Stimulated activated naive CD4-positive, alpha-beta T cell treated with Interleukin-2 at 50 U/mL for 16 hours (primary cell): ENCODE measurements around the gene UNCX.
"Not testable (repeated sequence)": the region's sequence is repeated elsewhere in the genome, so short reads cannot be mapped to it uniquely, and the experiment has no call there.

Source experiments
- DNase-seq: peaks from one replicate; lab custom pipeline; 2025; lab: John Stamatoyannopoulos, UW

Gene UNCX

DNA sequence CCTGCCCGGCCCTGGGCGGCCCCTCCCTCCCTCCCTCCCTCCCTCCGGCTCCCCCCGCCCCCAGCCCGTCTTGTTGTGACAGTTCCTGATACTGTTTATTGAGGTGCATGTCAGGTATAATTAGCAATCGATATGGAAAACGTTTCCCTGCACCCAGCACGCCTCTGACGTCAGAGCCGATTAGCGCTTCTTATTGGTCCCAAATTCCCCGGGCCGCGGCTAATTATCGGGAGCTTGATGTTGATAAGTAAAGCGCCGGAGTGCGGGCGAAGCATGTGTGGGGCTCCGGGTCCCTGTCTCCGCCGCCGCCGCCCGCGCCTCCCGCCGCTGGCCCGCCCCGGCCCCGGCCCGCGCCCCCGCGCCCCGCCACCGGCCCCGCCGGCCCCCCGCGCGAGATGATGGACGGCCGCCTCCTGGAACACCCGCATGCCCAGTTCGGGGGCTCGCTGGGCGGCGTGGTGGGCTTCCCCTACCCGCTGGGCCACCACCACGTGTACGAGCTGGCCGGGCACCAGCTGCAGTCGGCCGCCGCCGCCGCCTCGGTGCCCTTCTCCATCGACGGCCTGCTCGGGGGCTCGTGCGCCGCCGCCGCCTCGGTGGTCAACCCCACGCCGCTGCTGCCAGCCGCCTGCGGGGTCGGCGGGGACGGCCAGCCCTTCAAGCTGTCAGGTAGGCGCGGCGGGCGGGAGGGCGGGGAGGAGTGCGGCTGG is at the start of gene UNCX:
Gene UNCX (plus strand): TSS at position 250 of the 710 bp plus-strand sequence. CDS start 146 bp downstream, at position 396.
- DNase-seq: no peak

GRCh38 chr7:1187127-1187526 is 45.5 kb upstream of the UNCX start:
- no peak for DNase-seq

GRCh38 chr7:1188720-1189294 is 43.9 kb upstream of the UNCX start:
- no peak for DNase-seq

DNA sequence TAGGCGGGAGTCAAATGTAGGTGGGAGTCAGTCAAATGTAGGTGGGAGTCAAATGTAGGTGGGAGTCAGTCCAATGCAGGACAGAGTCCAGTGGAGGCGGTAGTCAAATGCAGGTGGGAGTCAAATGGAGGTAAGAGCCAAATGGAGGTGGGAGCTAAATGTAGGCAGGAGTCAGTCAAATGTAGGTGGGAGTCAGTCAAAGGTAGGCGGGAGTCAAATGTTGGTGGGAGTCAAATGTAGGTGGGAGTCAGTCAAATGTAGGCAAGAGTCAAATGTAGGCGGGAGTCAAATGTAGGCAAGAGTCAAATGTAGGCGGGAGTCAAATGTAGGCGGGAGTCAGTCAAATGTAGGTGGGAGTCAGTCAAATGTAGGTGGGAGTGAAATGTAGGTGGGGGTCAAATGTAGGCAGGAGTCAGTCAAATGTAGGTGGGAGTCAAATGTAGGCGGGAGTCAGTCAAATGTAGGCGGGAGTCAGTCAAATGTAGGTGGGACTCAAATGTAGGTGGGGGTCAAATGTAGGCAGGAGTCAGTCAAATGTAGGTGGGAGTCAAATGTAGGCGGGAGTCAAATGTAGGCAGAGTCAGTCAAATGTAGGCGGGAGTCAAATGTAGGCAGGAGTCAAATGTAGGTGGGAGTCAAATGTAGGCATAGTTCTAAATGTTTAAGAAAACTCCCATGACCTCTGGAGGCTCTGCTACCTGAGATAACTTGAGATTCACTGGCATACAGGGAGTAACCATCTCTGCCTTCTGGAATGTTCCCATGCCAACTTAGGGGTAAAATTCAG is 42.5 kb upstream of the UNCX start:
- DNase-seq: no peak

DNA sequence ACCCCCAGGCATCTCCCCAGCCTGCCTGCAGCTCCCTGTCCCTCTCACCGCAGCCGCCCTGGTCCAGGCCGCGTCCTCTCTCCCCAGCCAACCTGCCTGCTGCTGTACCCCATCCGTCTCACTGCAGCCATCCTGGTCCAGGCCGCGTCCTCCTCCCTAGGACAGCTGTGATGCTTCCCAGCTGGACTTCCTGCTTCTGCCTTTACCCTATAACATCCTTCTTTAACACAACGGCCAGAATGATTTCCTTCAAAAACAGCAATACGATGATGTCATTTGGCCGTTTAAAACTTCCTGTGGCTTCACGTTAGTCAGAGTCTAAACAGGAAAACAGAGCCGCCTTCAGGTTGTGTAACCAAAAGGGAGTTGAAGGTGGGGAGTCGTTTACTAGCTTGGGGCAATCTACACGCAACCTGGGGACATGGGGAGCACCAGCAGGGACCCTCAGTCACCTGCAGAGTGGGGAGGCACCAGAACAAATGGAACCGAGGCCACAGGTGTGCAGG is 40.4 kb upstream of the UNCX start:
- no peak for DNase-seq

- DNase-seq: no peak
These were observed 38.9 kb upstream of the UNCX start for GRCh38 chr7:1193593-1194424.

- DNase-seq: not testable (repeated sequence)
These were observed 36.2 kb upstream of the UNCX start for GRCh38 chr7:1196441-1196840.

GRCh38 chr7:1196950-1197349 is 35.7 kb upstream of the UNCX start:
- no peak for DNase-seq

DNA sequence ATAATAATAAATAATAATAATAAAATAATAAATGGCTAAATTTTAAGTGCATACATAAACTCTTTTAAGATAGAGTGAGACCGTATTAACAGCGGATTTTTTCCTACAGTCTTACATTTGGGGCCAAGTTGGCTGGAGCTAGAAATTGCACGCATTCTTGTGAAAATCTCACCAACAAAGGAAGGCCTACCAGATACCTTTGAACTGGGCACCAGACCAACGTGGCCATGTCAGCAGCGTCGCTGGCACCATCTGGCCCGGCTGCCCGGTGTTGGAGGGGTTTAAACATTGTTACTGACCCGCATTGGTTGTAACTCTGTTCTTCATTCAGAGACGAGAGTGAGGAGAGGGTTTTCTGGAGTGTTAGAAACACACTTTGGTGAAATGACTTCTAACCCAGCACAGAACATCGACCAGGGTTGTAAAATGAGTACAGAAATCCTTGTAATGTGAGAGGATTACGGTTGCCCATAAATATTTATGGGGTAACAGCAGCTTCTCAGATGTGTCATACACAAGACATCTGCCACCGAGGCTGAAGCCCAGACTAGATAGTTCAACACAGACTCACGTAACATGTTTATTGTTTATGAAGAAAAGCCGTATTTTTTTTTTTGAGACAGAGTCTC is 34.6 kb upstream of the UNCX start:
- no peak for DNase-seq

GRCh38 chr7:1200045-1200444 is 32.6 kb upstream of the UNCX start:
- no peak for DNase-seq

GRCh38 chr7:1201916-1202315 is 30.8 kb upstream of the UNCX start:
- DNase-seq: no peak

GRCh38 chr7:1202914-1203313 is 29.8 kb upstream of the UNCX start:
- DNase-seq: not testable (repeated sequence)

- DNase-seq: no peak
These were observed 28.1 kb upstream of the UNCX start for GRCh38 chr7:1204460-1205140.

- DNase-seq: not testable (repeated sequence)
These were observed 26.9 kb upstream of the UNCX start for GRCh38 chr7:1205742-1206141.

DNA sequence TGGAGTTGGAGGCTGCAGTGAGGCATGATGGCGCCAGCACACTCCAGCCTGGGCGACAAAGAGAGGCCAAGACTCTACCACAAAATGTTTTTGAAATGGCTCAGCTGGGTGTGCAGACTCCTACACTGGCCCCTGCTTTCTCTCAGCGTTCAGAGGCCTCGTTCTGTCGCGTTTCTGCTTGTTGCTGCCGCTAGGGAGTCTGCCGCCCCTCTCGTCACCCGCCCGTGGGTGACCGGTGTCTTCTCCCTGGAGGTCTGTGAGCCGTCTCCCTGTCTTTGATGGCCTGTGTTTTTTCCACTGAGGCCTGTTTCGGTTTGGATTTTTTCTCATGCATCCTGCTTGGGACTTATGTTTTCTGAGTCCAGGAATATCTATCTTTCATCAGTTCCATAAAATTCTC is 23.6 kb upstream of the UNCX start:
- DNase-seq: no peak

DNA sequence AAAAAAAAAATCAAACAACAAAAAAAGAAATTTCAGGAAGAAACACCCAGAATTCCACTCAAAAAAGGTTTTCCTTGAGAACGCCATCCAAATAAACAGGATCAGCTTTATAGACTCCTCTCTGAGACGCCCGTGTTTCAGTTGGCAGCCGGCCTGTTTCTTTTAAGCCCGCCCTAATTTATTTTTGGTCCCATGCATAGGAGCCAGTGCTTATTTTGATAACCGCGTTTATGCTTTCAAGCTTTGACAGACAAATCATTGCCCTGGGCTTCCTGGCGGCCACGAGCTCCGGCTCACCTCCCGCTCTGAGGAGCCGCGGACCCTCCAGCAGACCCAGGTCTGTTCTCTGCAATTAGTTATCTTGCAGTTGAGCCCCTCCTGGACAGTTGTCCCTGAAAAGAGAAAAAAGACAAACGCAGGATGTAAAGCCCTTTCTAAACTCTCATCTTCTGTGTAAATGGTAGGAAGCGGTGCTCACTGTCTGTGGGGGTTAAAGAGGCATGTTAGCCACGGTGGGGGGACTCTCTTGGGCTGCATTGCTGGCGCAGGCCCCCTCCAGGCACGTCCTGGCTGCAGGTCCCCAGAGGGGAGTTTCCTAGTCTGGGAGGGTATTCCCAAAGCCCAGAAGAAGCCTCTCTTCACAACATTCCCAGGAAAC is 22.2 kb upstream of the UNCX start:
- DNase-seq: no peak

DNA sequence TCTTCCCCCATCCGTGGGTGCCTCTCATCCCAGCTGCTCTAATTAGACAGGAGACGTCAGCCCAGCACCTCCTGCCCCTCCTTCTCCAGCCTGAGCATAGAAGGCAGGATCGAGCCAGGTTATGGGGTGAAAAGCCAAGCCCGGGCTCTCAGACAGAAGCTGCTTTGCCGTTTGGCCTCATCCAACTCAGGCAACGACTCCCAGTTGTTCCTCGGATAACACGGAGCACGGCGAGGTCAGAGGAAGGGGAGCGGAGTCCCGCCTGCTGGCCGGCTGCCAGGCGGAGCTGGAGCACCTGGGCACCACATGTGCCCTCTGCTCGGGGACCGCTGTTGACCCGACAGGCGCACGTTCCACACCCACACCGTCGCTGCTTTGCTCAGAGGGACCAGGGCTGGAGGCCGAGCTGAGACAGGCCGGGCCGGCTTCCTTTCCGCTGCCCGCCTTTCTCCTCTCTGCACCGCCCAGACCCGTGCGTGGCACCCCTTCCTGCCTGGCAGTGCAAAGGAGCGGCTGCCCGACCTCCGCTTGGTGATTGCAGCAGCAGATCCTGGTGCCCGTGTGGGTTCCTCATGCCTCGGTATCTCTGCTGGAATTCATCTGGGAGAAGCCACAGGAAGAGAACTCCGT is 21.6 kb upstream of the UNCX start:
- no peak for DNase-seq

DNA sequence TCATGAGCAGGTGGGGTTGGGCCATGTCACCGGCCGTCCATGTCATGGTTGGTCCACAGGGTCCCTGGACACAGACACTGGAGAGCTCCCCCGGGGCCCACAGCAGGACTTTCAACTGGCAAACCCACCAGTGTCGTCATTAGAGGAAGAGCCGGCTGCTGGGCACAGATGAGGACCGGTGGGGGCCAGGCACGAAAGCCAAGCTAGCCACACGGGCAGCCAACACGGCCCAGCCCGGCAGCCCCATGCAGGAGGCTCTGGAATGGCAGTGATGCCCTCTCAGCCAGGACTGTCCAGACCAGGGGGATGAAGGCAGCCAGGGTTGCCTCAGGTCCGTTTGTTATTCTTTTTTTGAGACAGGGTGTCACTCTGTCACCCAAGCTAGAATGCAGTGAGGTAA is 21.1 kb upstream of the UNCX start:
- no peak for DNase-seq

- not testable (repeated sequence) for DNase-seq
These were observed 20.6 kb upstream of the UNCX start for GRCh38 chr7:1212025-1212424.

- DNase-seq: no peak
These were observed 18.2 kb upstream of the UNCX start for GRCh38 chr7:1214516-1214915.
